ENCODE data around the gene AZIN2.
A peak's percentile ranks its signal among the peaks of the same experiment; 100 is the strongest.
"Not testable (repeated sequence)": the region's sequence is repeated elsewhere in the genome, so short reads cannot be mapped to it uniquely, and the experiment has no call there.

The AZIN2 gene

DNA sequence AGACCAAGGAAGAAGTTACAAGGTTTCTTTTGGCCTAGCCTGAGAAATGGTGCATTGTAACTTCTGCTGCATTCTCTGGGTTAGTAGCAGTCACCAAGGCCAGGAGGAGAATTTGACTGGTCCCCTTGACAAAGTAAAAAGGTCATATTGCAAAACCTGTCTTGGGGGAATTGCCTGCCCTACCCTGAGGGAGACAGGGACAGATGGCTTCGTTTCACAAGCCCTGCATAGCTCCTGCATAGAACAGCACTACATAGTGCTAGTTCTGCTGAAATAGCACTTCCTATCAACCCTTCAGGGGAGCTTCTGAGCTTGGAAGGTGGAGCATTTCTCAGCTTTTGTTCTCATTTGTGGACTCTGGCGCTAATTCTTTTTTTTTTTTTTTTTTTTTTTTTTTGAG, 23.9 kb upstream of the AZIN2 start:
- DNase-seq, result no peak

DNA sequence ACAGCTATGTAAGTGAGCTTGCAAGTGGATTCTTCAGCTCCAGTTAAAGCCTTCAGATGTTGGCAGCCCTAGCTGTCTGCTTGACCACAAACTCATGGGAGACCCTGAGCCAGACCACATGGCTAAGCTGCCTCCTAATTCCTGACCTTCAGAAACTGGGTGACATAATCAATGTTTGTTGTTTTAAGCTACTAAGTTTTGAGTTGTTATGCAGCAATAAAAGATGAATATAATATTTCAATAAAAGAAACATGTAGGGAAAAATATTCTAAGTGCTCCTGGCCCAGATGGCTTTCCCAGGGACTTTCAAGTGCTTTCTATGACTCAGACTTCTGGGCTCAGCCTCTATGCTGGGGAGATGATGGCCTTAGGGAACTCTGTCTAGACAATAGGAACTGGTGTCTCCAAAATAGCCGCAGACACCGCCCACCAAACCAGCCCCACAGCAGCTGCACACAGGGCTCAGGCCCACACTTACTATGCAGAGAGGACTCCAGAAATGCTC, 20.3 kb upstream of the AZIN2 start:
- DNase-seq, result peak; percentile 95

DNA sequence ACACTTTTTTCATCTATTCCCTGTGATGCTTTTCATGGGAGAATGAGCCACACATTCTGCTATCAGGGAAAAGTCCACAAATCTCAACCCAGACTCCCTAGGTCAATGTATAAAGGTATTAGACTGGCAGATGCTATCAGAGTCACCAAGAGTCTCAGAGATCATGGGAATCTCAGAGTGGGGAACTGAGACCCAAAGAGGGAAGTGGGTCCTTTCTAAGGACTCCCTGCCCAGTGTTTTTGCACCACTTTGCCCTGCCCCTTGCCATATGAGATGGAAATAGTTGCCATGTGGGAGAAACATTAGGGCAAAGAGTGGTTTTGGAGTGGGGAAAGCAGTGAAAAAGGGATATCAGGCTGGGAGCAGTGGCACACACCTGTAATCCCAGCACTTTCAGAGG, 19.1 kb upstream of the AZIN2 start:
- DNase-seq, result no peak

DNA sequence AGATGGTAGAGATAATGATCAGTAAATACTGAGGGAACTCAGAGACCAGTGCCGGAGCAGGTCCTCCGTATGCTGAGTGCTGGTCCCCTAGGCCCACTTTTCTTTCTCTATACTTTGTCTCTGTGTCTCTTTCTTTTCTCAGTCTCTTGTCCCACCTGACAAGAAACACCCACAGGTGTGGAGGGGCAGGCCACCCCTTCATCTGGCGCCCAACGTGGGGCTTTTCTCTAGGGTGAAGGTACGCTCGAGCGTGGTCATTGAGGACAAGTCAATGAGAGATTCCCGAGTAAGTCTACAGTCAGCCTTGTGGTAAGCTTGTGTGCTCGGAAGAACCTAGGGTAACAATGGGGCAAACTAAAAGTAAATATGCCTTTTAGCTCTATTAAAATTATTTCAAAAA, 16.7 kb upstream of the AZIN2 start:
- not testable (repeated sequence) for DNase-seq

DNA sequence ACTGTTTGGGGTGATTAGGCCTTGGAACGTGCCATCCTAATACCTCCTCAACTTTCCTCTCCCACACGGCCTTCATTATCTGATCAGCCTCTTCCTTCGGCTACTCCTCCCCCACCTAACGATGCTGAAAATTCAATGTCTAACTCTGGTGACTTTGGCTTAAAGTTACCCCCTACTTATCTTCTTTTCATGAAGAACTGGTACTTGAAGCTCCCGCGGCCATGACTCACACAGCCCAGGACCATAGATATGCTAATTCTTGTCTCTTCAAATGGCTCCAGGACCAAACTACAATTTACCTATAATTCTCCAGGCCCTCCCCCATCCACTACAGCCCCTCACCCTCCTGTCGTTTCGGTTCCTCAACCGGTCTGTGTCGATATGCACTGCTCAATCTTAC, 15.7 kb upstream of the AZIN2 start:
- DNase-seq, result no peak

DNA sequence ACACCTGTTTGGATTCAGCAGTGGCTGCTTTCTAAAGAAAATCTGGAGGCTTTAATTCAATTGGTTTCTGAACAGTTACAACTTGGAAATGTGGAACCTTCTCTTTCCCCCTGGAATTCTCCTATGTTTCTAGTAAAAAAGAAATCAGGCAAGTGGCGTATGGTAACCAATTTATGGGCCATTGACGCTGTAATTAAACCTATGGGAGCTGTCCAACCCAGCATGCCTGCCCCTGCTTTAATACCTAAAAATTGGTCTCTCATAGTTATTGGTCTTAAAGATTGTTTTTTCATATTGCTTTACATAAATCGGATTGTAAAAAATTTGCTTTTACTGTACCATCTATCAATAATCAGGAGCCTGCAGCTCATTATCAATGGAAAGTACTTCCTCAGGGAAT, 14.5 kb upstream of the AZIN2 start:
- DNase-seq, result not testable (repeated sequence)

DNA sequence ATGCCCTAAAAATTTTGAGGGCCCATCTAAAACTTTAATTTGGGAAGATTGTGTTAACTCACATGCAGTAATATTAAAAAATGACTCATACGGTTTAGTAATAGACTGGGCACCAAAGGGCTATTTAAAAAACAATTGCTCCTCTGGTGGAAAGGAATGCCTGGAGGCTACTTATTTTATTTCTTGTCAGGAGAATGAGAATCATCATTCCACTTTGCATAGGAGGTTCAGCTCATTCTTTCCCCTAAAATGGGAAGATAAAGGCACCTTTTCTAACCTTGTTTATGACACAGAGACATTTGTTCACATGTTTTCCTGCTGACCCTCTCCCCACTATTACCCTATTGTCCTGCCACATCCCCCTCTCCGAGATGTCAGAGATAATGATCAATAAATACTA, 12.8 kb upstream of the AZIN2 start:
- not testable (repeated sequence) for DNase-seq

DNA sequence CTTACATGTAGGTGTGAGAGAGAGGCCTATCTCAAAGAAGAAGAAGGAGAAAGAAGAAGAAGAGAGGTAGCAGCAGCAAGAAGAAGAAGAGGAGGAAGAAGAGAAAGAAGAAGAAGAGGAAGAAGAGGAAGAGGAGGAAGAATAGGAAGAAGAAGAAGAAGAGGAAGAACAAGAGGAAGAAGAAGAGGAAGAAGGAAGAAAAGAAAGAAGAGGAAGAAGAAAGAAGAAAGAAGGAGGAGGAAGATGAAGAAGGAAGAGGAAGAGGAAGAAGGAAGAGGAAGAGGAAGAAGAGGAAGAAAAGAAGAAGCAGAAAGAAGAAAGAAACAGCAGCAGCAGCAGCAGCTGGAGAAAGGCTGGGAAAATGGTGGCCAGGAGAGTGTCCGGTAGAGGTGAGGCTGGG, 10.3 kb upstream of the AZIN2 start:
- DNase-seq, result no peak

DNA sequence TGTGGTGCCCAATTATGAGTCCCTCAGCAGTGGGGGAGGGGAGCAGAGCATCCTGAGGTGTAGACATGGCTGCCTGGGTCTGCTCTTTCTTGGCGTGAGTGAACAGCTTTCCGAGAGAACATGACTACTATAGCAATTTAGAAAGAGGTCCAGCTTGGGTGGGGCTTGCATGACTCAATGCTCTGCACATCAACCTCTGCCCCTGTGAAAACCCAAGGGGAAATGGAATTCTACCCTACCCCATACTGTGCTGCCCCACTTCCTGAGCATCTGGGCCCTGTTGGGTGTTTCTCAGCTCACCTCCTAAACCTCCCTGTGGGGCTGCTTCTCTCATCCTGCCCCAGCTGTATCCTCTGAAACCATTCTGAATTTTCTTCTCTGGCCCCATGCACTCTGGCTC, 8.2 kb upstream of the AZIN2 start:
- DNase-seq, result no peak

DNA sequence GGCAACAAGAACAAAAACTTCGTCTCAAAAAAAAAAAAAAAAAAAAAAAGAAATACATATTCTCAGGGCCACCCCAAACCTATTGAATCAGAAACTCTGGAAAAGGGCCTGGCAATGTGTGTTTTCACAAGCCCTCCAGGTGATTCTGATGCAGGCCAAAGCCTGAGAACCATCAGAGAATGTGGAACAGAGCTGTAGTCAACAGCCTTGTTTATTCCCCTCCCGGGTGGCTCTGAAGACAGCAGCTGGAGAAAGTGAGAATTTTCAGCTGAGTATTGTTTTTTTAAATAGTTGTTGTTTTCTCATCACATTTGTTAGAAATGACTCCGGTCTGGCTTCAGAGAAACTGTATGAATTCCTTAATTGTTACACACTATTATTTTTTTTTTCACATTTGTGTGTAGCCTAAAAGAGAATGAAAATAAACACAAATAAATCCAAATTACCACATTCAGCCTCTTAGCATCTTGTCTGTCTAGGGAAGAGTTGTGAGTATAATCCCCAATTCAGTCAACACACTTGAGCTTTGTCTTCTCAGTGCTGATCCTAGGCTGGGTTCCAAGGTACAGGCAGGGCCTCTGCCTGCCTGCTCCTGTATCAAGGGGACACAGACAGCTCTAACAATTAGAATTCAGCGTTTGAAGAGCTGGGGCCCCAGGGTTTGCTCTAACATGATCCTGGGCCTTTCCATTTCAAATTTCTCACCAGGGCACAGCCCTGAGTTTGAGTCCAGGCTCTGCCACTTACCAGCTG, 6.6 kb upstream of the AZIN2 start:
- no peak for DNase-seq

DNA sequence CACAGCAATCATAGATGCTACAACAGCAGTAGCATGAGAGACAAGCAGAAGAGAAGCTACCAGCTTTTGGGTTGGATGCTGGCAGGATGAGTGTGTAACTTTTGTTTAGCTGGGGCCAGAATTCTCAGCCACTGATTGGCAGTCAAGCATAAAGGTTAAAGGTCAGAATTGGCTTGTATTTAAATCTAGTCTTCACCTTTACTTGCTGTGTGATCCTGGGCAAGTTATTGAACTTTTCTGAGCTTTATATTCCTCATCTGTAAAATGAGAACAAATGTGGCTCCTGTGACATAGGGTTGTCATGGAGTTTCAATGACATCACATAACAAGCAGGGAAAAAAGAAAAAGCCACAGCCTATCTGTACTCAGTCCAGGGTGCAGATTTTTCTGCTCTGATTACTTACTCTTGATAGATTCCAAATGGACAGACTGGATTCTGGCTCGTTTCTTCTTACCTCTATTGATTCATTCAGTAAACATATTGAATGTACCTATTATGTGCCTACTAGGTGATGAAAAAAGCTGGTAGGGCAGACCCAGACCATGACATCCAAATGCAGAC, 2.8 kb upstream of the AZIN2 start:
- DNase-seq, result no peak

DNA sequence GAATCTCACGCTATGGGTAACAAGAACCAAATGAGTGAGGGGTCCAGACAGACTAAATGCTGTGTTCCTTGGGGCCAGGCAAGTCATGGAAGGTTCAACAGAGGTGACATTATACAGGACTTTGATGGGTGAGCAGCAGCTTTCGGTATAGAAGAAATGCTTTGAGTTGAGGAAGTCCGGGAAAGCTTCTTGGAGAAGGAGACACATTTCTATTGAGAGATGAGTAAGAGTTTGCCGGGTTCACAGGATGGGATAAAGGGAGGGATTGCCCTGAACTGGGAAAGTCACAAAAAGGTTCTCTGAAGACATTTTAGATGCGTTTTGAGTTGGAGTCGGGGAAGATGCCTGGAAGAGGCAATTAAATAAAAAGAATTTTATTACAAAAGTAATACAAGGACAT, 580 bp upstream of the AZIN2 start:
- no peak for DNase-seq

DNA sequence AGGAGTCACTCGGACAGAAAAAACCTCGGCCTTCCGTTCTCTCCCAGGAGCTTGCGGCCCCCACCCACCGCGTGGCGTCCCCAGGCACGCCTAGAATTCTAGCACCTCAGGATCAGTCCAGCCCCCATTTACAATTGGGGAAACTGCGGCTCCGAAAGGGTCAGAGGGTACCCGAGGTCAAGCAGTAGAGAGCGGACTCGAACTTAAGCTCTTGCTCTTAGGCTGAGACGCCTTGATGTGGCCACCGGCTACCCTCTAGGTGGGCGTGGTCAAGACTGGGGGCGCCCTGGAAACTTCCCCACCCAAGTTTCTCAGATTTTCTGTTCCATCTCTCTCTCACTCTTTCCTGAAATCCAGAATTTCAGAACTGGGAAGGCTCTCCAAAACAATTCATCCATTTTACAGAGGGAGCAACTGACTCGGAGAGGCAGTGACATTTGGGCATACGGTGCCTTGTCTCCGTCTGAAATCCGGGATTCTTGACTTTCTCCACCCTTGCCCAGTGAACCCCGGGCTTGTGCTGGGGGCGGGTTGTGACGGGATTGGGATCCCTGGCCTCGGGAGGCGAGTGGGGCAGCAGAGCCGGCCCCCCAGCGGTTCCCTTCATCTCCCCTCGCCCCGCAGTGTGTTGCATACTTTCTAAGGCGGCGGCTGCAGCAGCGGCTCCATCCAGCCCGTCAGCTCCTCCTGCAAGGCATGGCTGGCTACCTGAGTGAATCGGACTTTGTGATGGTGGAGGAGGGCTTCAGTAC, 777 bp downstream of the AZIN2 start:
- no peak for DNase-seq

DNA sequence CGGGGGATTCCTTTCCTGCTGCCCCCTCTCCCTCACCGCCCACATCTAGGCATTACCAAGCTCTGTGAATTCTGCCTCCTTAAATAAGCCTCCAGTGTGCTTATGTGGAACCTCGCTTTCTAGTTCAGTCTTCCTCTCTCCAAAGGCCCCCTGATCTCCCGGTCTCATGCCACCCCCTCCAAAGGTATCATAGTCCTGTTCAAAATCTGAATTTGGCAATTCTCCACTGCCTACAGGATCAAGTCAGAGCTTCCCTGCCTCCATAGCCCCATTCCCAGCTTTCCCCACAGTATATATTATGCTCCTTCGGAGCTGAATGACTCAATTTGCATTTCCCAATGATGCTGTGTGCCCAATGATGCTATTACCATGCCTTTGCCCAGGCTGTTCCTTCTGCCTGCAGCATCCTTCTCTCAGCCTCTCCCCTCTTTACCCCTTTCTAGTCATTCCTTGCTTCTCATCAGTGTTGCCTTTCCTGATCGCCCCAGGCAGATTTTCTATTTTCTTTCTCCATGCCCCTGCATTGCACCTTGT, 1.7 kb downstream of the AZIN2 start:
- no peak for DNase-seq

DNA sequence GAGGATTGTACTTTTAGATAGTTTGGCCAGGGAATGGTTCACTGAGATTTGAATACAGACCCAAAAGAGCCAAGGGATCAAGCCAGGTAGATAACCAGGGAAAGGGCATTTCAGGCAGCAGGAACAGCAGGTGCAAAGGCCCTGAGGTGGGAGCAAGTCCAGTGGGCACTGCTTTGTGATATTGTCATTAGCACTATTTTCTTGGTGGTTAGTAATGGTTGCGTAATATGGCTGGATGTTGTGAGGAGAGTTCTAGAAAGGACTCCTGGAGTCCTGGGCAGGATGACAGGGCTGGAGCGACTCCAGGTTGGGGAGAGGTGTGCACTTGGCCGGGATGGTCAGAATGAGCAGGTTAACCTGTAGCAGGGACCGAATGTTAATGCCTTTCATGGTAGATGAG, 4.4 kb downstream of the AZIN2 start:
- no peak for DNase-seq

DNA sequence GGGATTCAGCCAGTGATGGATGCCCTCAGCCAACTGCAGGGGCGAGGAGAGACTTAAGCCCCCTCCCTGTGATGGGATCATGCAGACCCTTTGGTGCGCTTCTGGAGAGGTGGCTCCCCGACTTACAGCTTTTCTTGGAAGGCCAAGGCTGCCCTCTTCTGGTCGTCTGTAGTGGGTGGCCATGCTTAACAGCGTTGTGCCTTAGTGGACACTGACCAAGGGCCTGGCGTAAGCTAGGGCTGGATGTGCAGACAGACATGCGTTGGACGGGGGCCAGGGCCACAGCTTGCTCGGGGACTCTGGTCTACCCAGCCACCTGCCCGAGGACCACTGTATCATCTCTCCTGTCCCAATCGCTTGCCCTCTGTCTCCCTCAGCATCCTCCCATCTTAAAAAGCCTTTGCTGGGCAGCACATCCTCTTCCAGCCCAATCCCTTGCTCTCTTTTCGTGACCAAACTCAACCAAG, 5.5 kb downstream of the AZIN2 start:
- peak; percentile 64 for DNase-seq

DNA sequence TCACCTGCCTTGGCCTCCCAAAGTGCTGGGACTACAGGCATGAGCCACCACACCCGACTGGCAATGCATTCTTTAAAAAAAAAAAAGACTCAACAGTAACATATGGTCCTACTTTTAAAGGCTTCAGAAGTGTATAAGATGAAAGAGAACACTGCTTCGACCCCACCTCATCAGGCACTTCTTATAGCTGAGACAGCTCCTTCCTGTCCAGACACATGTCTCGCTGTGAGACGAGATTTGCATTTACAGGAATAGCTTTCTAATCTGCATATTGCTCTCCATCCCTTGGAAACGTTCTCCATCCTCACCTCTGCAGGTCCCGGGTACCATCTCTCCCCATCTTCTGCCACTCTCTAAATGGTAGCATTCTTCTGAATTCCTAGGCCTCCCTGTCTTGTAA, 6.7 kb downstream of the AZIN2 start:
- no peak for DNase-seq

DNA sequence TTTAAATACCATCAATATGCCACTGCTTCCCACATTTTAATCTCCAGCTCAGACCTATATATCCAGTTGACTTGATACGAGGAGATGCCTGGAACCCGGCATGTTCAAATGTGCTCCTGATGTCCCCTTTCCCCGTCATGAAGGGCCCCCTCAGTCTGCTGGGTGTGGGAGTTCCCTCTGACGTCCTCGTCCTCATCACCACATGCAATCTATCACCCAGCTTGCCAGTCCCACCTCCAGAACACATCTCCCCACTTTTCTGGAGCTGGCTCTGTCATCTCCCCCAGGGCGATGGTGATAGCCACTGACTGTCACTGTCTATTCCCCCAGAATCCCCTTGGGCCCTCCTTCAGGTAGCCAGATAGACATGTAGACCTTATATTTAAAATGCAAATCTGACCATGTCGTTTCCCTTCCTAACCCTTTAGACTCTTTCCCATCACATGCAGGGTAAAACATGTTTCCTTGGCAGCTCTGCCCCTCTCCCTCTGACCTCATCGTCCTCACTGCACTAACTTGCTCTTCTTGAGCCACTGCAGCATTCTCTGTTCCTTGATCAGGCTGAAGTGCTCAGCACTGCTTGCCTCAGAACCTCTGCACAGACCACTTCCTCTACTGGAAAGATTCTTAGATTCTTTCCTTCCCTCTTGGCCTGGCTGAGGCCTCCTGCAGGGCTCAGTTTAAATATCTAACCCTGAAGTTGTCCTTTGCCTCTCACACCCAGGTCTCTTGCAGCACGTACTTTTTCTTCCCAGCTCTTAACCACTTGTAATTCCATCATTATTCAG, 7.4 kb downstream of the AZIN2 start:
- peak; percentile 24 for DNase-seq

DNA sequence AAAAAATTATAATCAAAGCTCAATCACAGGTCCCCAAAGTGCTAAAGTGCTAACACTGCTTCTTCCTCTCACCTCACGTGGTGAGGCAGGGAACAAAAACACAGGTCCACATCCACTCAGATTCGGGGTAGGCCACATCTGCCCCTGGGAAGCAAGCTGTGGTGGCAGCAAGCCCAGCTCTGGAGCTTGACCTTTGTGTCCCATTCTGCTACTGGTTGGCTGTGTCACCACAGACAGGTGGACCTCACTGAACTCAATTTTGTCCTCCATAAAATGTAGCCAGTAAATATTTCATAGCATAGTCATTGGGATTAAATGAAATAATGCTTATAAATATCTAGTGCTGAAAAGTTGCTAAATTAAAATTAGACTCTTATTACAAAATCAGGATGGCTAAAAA, 8.5 kb downstream of the AZIN2 start:
- no peak for DNase-seq

DNA sequence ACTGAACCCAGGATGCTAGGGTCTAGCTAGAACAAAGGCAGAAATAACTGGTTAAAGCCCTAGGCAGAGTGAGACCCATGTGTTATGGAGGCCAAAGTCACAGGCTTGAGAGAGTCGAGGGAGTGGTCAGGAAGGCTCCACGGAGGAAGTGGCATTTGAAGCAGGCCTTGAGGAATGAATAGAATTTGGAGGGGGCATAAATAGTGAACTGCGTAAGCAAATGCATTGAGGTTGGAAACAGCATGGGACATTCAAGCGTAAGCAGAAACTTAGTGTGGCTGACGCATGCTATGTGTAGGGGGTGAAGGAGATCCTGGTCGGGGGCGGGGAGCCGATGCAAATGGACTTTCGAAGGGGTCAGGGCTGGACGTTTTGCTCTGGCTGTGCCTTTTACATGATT, 11.5 kb downstream of the AZIN2 start:
- DNase-seq, result peak; percentile 16

DNA sequence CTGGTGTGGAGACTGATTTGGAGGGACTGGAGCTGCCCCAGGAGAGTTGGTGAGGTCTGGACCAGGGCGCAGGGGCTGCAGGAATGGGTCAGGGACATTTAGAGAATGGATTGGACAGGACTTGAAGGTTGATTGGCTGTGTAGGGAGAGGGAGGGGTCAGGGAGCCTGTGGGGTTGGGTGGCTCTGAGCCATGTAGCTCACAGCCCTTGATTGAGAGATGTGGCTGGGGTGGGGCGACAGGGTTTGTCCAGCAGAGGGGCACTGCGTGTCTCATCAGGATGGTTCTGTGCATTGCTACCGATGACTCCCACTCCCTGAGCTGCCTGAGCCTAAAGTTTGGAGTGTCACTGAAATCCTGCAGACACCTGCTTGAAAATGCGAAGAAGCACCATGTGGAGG, 12.1 kb downstream of the AZIN2 start:
- DNase-seq, result no peak

DNA sequence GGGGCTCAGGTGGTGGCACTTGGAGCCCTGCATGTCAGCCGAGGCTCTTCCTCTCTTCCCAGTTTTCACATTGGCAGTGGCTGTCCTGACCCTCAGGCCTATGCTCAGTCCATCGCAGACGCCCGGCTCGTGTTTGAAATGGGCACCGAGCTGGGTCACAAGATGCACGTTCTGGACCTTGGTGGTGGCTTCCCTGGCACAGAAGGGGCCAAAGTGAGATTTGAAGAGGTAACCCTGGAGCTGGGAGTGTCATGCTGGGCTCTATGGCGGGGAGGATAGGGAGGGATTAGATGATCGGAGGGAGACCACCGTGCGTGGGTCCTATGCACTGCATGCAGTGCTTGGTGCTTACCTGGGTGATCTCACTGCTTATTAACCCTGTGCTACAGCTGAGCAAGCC, 13.5 kb downstream of the AZIN2 start:
- no peak for DNase-seq
